NCI-H82 treated with DMSO at 0.1 percent for 48 hours (cell line): ENCODE measurements around the gene PCCA.
"Not testable (repeated sequence)": the region's sequence is repeated elsewhere in the genome, so short reads cannot be mapped to it uniquely, and the experiment has no call there.

Source experiments
- DNase-seq: peaks from one replicate; lab custom pipeline; 2025; ENCODE audit not compliant: unreplicated experiment; lab: John Stamatoyannopoulos, UW

Gene PCCA

GRCh38 chr13:100182900-100183490 is 94.1 kb downstream of the PCCA start:
- no peak for DNase-seq

GRCh38 chr13:100184095-100184494 is 95.2 kb downstream of the PCCA start:
- no peak for DNase-seq

GRCh38 chr13:100195568-100195967 is 106.7 kb downstream of the PCCA start:
- no peak for DNase-seq

GRCh38 chr13:100196375-100196774 is 107.5 kb downstream of the PCCA start:
- DNase-seq = no peak

- DNase-seq = no peak
These were observed 108.2 kb downstream of the PCCA start for GRCh38 chr13:100197116-100197515.

- DNase-seq = no peak
These were observed 108.9 kb downstream of the PCCA start for GRCh38 chr13:100197591-100198365.

GRCh38 chr13:100203696-100204367 is 114.9 kb downstream of the PCCA start:
- no peak for DNase-seq

- DNase-seq = no peak
These were observed 119.1 kb downstream of the PCCA start for GRCh38 chr13:100208002-100208401.

GRCh38 chr13:100208626-100209025 is 119.7 kb downstream of the PCCA start:
- DNase-seq = no peak

GRCh38 chr13:100209857-100210825 is 121.2 kb downstream of the PCCA start:
- DNase-seq = no peak

- DNase-seq = no peak
These were observed 122.3 kb downstream of the PCCA start for GRCh38 chr13:100211016-100211710.

GRCh38 chr13:100212904-100213553 is 124.1 kb downstream of the PCCA start:
- no peak for DNase-seq

- no peak for DNase-seq
These were observed 124.7 kb downstream of the PCCA start for GRCh38 chr13:100213576-100213975.

GRCh38 chr13:100214886-100215285 is 126.0 kb downstream of the PCCA start:
- no peak for DNase-seq

GRCh38 chr13:100221166-100221565 is 132.3 kb downstream of the PCCA start:
- DNase-seq = no peak

- not testable (repeated sequence) for DNase-seq
These were observed 135.2 kb downstream of the PCCA start for GRCh38 chr13:100223966-100224530.

GRCh38 chr13:100229603-100230002 is 140.7 kb downstream of the PCCA start:
- no peak for DNase-seq

- DNase-seq = no peak
These were observed 141.9 kb downstream of the PCCA start for GRCh38 chr13:100230769-100231149.

- no peak for DNase-seq
These were observed 142.3 kb downstream of the PCCA start for GRCh38 chr13:100231176-100231575.

GRCh38 chr13:100234006-100234405 is 145.1 kb downstream of the PCCA start:
- DNase-seq = no peak
